Endothelial cell of umbilical vein (primary cell): ENCODE measurements around the gene NDC80. TPM values are rescaled to one million over a fixed set of nuclear protein-coding genes. Genes with fewer than 3 reads are reported as not detected.

Source experiments
- BruUV-seq: library from RNA; stranded (reverse); fragments of 400-500 nt; replicated peaks from 2 replicates; lab custom pipeline; 2021; lab: Mats Ljungman, UMichigan
- CTCF ChIA-PET: fragments of 300-600, 350-600 bp; sonication (Branson Sonifier 250); formaldehyde crosslinking; loops from one replicate; lab custom pipeline; 2021; ENCODE audit warnings: antibody characterized with exemption, inconsistent platforms; lab: Charles Lee
- POLR2A ChIA-PET: fragments of 300-600, 350-600 bp; sonication (Branson Sonifier 250); formaldehyde crosslinking; loops from one replicate; lab custom pipeline; 2021; ENCODE audit warnings: antibody characterized with exemption, inconsistent platforms; lab: Charles Lee
- DNase-seq: peaks from one replicate; pipeline ENCODE4 v3.0.0-alpha.2; 2011; ENCODE audit warnings: low read depth, low spot score
- FAIRE-seq: peaks from 2 replicates; lab custom pipeline; 2011; peaks lifted over from hg19 to GRCh38; lab: Jason Lieb, UNC
- H2AFZ ChIP-seq: 2 replicates; pipeline ENCODE4 v1.6.0; 2012; ENCODE audit warnings: low read depth, low read length, control low read depth, inconsistent platforms
- H3K27ac ChIP-seq: 2 replicates; pipeline ENCODE4 v1.5.1; 2011; ENCODE audit warnings: low read depth, mild to moderate bottlenecking, control low read depth, low read length, moderate library complexity; ENCODE audit not compliant: insufficient read depth
- H3K27me3 ChIP-seq, 2 experiments: 2 replicates each; pipeline versions ENCODE4 v1.6.0 to v1.6.1; 2011; ENCODE audit warnings: low read length in 2 of 2, mixed read lengths in 1 of 2; ENCODE audit not compliant: control insufficient read depth in 2 of 2, insufficient read depth in 2 of 2
- H3K36me3 ChIP-seq, 2 experiments: 2 replicates in 1 of 2; 3 replicates in 1 of 2; pipeline ENCODE4 v1.5.1; 2011; ENCODE audit warnings: low read length in 2 of 2, mild to moderate bottlenecking in 1 of 2, moderate library complexity in 1 of 2; ENCODE audit not compliant: control insufficient read depth in 2 of 2, insufficient read depth in 2 of 2; ENCODE audit errors: extremely low read depth in 1 of 2
- H3K4me1 ChIP-seq: 3 replicates; pipeline ENCODE4 v1.5.1; 2011; ENCODE audit warnings: mild to moderate bottlenecking, low read length; ENCODE audit not compliant: control insufficient read depth, insufficient read depth; ENCODE audit errors: extremely low read depth
- H3K4me2 ChIP-seq: 2 replicates; pipeline ENCODE4 v1.6.1; 2011; ENCODE audit warnings: low read length, control low read depth, mixed read lengths; ENCODE audit not compliant: insufficient read depth
- H3K4me3 ChIP-seq, 3 experiments: fragments of 200-600 bp in 1 of 3; sonication (generic), shearing (Covaris generic) in 1 of 3; replicated peaks in 1 of 3; 2 replicates each; pipeline ENCODE4 v1.5.1; 2011 to 2016; ENCODE audit warnings: control low read depth in 3 of 3, low read length in 3 of 3, mild to moderate bottlenecking in 2 of 3, inconsistent platforms in 1 of 3, low read depth in 1 of 3, moderate library complexity in 1 of 3; ENCODE audit not compliant: insufficient read depth in 1 of 3
- H3K79me2 ChIP-seq: 2 replicates; pipeline ENCODE4 v1.6.0; 2012; ENCODE audit warnings: low read length, inconsistent platforms; ENCODE audit not compliant: control insufficient read depth, insufficient read depth
- H3K9ac ChIP-seq: replicated peaks from 2 replicates; pipeline ENCODE3; 2011; ENCODE audit warnings: low read length, control low read depth; ENCODE audit not compliant: insufficient read depth; ENCODE audit errors: extremely low read depth
- H3K9me1 ChIP-seq: replicated peaks from 3 replicates; pipeline ENCODE4 v1.6.0; 2011; ENCODE audit warnings: mild to moderate bottlenecking, low read length; ENCODE audit not compliant: control insufficient read depth, insufficient read depth; ENCODE audit errors: extremely low read depth
- H3K9me3 ChIP-seq: replicated peaks from 2 replicates; pipeline ENCODE4 v1.5.1; 2012; ENCODE audit warnings: low read length, inconsistent platforms; ENCODE audit not compliant: control insufficient read depth, insufficient read depth
- H4K20me1 ChIP-seq: replicated peaks from 2 replicates; pipeline ENCODE3; 2011; ENCODE audit warnings: mild to moderate bottlenecking, low read length; ENCODE audit not compliant: control insufficient read depth, insufficient read depth; ENCODE audit errors: extremely low read depth
- EZH2 ChIP-seq: IDR thresholded peaks from 2 replicates; pipeline ENCODE4 v1.6.1; 2012; ENCODE audit warnings: borderline replicate concordance, low read depth, mild to moderate bottlenecking, moderate library complexity, low read length, inconsistent platforms; ENCODE audit not compliant: severe bottlenecking
- FOS ChIP-seq: IDR thresholded peaks from 2 replicates; pipeline ENCODE4 v1.6.1; 2011; ENCODE audit warnings: mild to moderate bottlenecking, low read length, moderate library complexity, borderline replicate concordance; ENCODE audit not compliant: insufficient read depth
- GATA2 ChIP-seq: IDR thresholded peaks from 2 replicates; pipeline ENCODE4 v1.7.0; 2011; ENCODE audit warnings: low read depth, mild to moderate bottlenecking, moderate library complexity, mixed read lengths, low read length; ENCODE audit not compliant: insufficient read length, insufficient read depth
- JUN ChIP-seq: IDR thresholded peaks from 2 replicates; pipeline ENCODE4 v1.6.1; 2011; ENCODE audit warnings: borderline replicate concordance, low read depth; ENCODE audit not compliant: insufficient read length, insufficient read depth
- MYC ChIP-seq: IDR thresholded peaks from one replicate; pipeline ENCODE4 v1.6.1; 2011; ENCODE audit warnings: mild to moderate bottlenecking, low read depth, low read length
- POLR2A ChIP-seq: IDR thresholded peaks from 2 replicates; pipeline ENCODE4 v1.6.1; 2012; ENCODE audit warnings: low read depth, mild to moderate bottlenecking, control low read depth, low read length
- POLR2AphosphoS5 ChIP-seq: IDR thresholded peaks from 2 replicates; pipeline ENCODE4 v1.6.1; 2012; ENCODE audit warnings: low read depth, mild to moderate bottlenecking, control low read depth, low read length, moderate library complexity; ENCODE audit not compliant: insufficient read depth
- dilution Hi-C: fragments of 300-500 bp; cut with MboI; formaldehyde crosslinking; loops from one replicate; pipeline ENCODE4 v1.15.0; 2019; ENCODE audit warnings: low sequenced_read_pairs; ENCODE audit not compliant: extremely low pct_ligation_motif_present
- intact Hi-C: fragments of 100-400 bp; cut with micrococcal nuclease; formaldehyde crosslinking; loops from one replicate; pipeline ENCODE4 v1.10.0; 2022
- polyA plus RNA-seq, 4 experiments: library from polyadenylated mRNA; depleted of rRNA in 3 of 4; stranded (reverse) in 3 of 4; unstranded in 1 of 4; fragments of >200 nt; gene quantifications; 2 replicates each; pipeline versions ENCODE4 v1.2.1 to v1.2.3, GENCODE V29; 2011 to 2012; ENCODE audit warnings: missing spikeins in 1 of 4
- total RNA-seq: library from RNA; stranded (reverse); gene quantifications from 2 replicates; pipeline ENCODE4 v1.2.3, GENCODE V29; 2021
- TF ChIP-seq, protein P1 (sequence below): IDR thresholded peaks from 2 replicates; pipeline ENCODE4 v1.6.1; 2011; ENCODE audit not compliant: insufficient read depth, insufficient read length
- TF ChIP-seq, protein P2 (sequence below), 2 donors: IDR thresholded peaks; 1 replicate in 1 of 2; 2 replicates in 1 of 2; pipeline ENCODE4 v1.5.1; 2011; ENCODE audit warnings: low read length in 2 of 2, mild to moderate bottlenecking in 2 of 2, moderate library complexity in 2 of 2, control low read depth in 1 of 2, inconsistent platforms in 1 of 2, low read depth in 1 of 2; ENCODE audit not compliant: insufficient read depth in 1 of 2; ENCODE audit errors: extremely low read depth in 1 of 2

Gene NDC80
- total and polyA plus RNA-seq, 2 donors (not counting 3 experiments of a cell fraction or from before 2014, with no cell fraction given): 6.2 to 43.2 TPM

- H3K4me1 ChIP-seq: no peaks in the 10 kb centered on the region
- H3K4me2 ChIP-seq: no peak overlapping the region
- H3K27me3 ChIP-seq: no peaks in the 10 kb centered on the region
- no peaks in the 10 kb centered on the region for H3K79me2 ChIP-seq
- dilution Hi-C loops: no loop called here
- ChIA-PET CTCF (no interaction called here), POLR2A (no interaction called here)
- H3K36me3 ChIP-seq: peaks cover 1 to 5% of the 10 kb centered on the region in 2 experiments
- TF ChIP-seq POLR2A (no peak), MYC (no peak), GATA2 (no peak), JUN (no peak), POLR2AphosphoS5 (no peak)
- TF ChIP-seq, protein P1, sequence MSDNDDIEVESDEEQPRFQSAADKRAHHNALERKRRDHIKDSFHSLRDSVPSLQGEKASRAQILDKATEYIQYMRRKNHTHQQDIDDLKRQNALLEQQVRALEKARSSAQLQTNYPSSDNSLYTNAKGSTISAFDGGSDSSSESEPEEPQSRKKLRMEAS: no peak
- TF ChIP-seq, protein P2, sequence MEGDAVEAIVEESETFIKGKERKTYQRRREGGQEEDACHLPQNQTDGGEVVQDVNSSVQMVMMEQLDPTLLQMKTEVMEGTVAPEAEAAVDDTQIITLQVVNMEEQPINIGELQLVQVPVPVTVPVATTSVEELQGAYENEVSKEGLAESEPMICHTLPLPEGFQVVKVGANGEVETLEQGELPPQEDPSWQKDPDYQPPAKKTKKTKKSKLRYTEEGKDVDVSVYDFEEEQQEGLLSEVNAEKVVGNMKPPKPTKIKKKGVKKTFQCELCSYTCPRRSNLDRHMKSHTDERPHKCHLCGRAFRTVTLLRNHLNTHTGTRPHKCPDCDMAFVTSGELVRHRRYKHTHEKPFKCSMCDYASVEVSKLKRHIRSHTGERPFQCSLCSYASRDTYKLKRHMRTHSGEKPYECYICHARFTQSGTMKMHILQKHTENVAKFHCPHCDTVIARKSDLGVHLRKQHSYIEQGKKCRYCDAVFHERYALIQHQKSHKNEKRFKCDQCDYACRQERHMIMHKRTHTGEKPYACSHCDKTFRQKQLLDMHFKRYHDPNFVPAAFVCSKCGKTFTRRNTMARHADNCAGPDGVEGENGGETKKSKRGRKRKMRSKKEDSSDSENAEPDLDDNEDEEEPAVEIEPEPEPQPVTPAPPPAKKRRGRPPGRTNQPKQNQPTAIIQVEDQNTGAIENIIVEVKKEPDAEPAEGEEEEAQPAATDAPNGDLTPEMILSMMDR (IDR thresholded peaks at IDR 0.05; ENCODE audit: extremely low read depth in 1 of 2, insufficient read depth in 1 of 2, low read depth in 1 of 2, low read length in 2 of 2): no peak
- no peak overlapping the region for H2AFZ ChIP-seq
- H3K9me1 ChIP-seq: no peaks in the 10 kb centered on the region
- no peaks in the 10 kb centered on the region for H4K20me1 ChIP-seq
- H3K9ac ChIP-seq: no peak overlapping the region
- H3K4me3 ChIP-seq: no peak overlapping the region
- intact Hi-C loops: no loop called here
- H3K9me3 ChIP-seq: no peaks in the 10 kb centered on the region
- BruUV-seq: no TSS peak
- FAIRE-seq: peak; percentile 73
- no peak for DNase-seq
- no peak overlapping the region for H3K27ac ChIP-seq
These were observed 46.7 kb downstream of the NDC80 start for GRCh38 chr18:2618009-2618408.

- no peak overlapping the region for H3K4me3 ChIP-seq
- intact Hi-C loops (no loop called here), dilution Hi-C loops (no loop called here)
- H3K9ac ChIP-seq: no peak overlapping the region
- no peak for FAIRE-seq
- no peak overlapping the region for H2AFZ ChIP-seq
- no peak overlapping the region for H3K27ac ChIP-seq
- no peaks in the 10 kb centered on the region for H3K9me3 ChIP-seq
- TF ChIP-seq, protein P2 (IDR thresholded peaks at IDR 0.05; ENCODE audit: extremely low read depth in 1 of 2, insufficient read depth in 1 of 2, low read depth in 1 of 2, low read length in 2 of 2): no peak
- TF ChIP-seq POLR2AphosphoS5: no peak
- TF ChIP-seq POLR2A: no peak
- TF ChIP-seq, protein P1: no peak
- no peak for TF ChIP-seq MYC
- TF ChIP-seq EZH2: no peak
- TF ChIP-seq FOS: no peak
- no peak for TF ChIP-seq JUN
- TF ChIP-seq GATA2: no peak
- H3K4me2 ChIP-seq: no peak overlapping the region
- POLR2A ChIA-PET: no interaction called here
- CTCF ChIA-PET: no interaction called here
- no peaks in the 10 kb centered on the region for H4K20me1 ChIP-seq
- no peaks in the 10 kb centered on the region for H3K9me1 ChIP-seq
- no peak for DNase-seq
- BruUV-seq: no TSS peak
- H3K36me3 ChIP-seq: no peaks in the 10 kb centered on the region
- H3K4me1 ChIP-seq: no peaks in the 10 kb centered on the region
- H3K79me2 ChIP-seq: no peaks in the 10 kb centered on the region
- no peaks in the 10 kb centered on the region for H3K27me3 ChIP-seq
These were observed 53.9 kb downstream of the NDC80 start for GRCh38 chr18:2625217-2625616.
